PC-9 (cell line): ENCODE measurements around the gene MKNK2.

Experiments used
- EZH2 ChIP-seq: fragments of 200-600 bp; sonication (generic); IDR thresholded peaks from 2 replicates; pipeline ENCODE4 v1.8.0; 2017; ENCODE audit warnings: antibody characterized with exemption, low read depth
- TF ChIP-seq, protein P1 (sequence below): fragments of 200-600 bp; sonication (generic); conservative IDR thresholded peaks from 2 replicates; pipeline ENCODE4 v1.6.1; 2017; ENCODE audit warnings: mixed run types, antibody characterized with exemption, mild to moderate bottlenecking, moderate library complexity

DNA sequence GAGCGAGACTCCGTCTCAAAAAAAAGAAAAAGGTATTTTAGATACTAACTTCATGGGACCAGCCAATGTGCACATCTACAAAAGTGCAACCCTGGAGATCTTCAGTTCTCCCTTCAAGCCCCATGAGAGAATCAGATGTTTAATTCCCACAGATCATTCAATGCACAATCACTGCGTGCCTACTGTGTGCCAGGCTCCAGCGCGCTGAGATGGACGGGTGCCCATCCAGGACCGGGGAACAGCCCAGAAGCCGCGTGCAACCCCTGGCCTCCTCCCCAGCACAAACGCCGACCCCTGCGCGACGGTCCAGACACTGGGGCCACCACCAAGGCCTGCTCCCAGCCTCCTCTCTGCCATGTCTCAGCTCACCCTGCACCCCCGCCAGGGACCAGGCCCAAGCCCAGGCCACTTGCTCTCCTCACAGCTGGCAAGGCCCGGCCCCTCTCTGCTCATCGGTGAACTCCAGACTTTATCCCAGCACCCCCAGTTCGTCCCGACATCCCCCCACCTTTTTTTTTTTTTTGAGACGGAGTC lies 40.8 kb downstream of the MKNK2 start:
- no peak for TF ChIP-seq EZH2
- TF ChIP-seq, protein P1, sequence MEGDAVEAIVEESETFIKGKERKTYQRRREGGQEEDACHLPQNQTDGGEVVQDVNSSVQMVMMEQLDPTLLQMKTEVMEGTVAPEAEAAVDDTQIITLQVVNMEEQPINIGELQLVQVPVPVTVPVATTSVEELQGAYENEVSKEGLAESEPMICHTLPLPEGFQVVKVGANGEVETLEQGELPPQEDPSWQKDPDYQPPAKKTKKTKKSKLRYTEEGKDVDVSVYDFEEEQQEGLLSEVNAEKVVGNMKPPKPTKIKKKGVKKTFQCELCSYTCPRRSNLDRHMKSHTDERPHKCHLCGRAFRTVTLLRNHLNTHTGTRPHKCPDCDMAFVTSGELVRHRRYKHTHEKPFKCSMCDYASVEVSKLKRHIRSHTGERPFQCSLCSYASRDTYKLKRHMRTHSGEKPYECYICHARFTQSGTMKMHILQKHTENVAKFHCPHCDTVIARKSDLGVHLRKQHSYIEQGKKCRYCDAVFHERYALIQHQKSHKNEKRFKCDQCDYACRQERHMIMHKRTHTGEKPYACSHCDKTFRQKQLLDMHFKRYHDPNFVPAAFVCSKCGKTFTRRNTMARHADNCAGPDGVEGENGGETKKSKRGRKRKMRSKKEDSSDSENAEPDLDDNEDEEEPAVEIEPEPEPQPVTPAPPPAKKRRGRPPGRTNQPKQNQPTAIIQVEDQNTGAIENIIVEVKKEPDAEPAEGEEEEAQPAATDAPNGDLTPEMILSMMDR = no peak
